Astrocyte (in vitro differentiated cells and primary cell): ENCODE results near the gene LOC101059915.

ENCODE experiments used
- EZH2 ChIP-seq: IDR thresholded peaks from 2 replicates; pipeline ENCODE4 v1.6.1; 2012; ENCODE audit warnings: mild to moderate bottlenecking, low read length, inconsistent platforms; ENCODE audit not compliant: insufficient read depth
- TF ChIP-seq, protein P1 (sequence below): IDR thresholded peaks from 2 replicates; pipeline ENCODE4 v1.5.1; 2011; ENCODE audit warnings: low read depth, mild to moderate bottlenecking, inconsistent platforms, low read length, moderate library complexity; ENCODE audit not compliant: insufficient read depth

DNA sequence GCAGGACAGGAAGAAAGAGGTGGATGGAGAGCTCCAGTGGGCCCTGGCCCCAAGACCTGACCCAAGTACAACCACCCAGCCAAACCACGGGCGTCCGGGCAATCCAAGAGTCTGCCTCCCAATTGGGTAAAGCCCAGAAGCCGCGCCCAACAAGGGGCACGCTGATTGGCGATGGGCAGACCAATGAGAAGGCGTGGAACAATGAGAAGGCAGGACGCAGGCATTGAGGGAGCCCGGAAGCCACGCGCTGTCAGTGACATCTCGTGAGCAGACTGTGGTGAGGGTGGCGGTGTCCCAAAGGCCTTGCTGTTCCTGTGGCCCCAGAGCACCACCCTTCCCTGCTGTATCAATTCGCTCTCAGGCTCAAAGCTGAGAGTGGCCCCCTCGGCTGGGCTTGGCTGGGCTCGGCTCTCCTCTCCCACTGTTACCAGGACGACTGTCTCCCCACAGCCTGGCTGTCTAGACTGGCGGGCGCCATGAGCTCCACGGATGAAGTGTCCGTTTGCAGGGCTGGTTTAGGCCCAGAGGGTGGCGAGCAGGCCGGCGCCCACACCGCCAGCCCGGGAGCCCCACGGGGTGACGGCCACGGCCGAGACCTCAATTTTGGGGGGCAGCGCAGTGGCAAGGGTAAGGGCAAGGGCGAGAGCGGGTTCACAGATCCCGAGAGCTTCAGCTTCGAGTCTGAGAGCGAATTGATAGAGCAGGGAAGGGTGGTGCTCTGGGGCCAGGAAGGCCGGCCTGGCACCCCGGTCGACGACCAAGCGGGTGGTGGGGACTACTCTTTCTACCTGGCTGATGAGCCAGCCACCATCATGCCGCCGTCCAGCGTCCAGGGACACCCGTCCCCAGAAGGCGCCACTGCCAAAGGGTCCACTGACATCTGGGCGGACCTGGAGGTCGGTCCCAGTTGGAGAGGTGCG lies at the start of gene LOC101059915:
- TF ChIP-seq, protein P1, sequence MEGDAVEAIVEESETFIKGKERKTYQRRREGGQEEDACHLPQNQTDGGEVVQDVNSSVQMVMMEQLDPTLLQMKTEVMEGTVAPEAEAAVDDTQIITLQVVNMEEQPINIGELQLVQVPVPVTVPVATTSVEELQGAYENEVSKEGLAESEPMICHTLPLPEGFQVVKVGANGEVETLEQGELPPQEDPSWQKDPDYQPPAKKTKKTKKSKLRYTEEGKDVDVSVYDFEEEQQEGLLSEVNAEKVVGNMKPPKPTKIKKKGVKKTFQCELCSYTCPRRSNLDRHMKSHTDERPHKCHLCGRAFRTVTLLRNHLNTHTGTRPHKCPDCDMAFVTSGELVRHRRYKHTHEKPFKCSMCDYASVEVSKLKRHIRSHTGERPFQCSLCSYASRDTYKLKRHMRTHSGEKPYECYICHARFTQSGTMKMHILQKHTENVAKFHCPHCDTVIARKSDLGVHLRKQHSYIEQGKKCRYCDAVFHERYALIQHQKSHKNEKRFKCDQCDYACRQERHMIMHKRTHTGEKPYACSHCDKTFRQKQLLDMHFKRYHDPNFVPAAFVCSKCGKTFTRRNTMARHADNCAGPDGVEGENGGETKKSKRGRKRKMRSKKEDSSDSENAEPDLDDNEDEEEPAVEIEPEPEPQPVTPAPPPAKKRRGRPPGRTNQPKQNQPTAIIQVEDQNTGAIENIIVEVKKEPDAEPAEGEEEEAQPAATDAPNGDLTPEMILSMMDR, result no peak
- no peak for TF ChIP-seq EZH2
